Activated T-cell treated with anti-CD3 and anti-CD28 coated beads, Interleukin-2, amount 50 U/mL, for 48 hours (primary cell): Measurements from ENCODE around the gene KHK.

ENCODE experiments used
- DNase-seq, 2 experiments: peaks; one replicate each; pipeline ENCODE4 v3.0.0-alpha.2; 2020

The KHK gene

GRCh38 chr2:27130396-27130795 is 43.8 kb downstream of the KHK start:
- no peak for DNase-seq

- no peak for DNase-seq
Measured at GRCh38 chr2:27131429-27131828, 44.9 kb downstream of the KHK start.

- DNase-seq: peak; percentile 52 to 54
Measured at GRCh38 chr2:27133195-27133875, 46.8 kb downstream of the KHK start.

GRCh38 chr2:27133905-27134780 is 47.6 kb downstream of the KHK start, which contains the start of gene PREB:
PREB (minus strand) TSS chr2:27134636; CDS start chr2:27134421, 215 bp downstream.
- DNase-seq: peak; percentile 99

- DNase-seq: no peak
Measured at GRCh38 chr2:27134781-27135477, 48.4 kb downstream of the KHK start.

GRCh38 chr2:27135478-27135955 is 48.9 kb downstream of the KHK start:
- DNase-seq: no peak

GRCh38 chr2:27136751-27137150 is 50.2 kb downstream of the KHK start:
- no peak for DNase-seq

GRCh38 chr2:27137322-27137935 is 50.9 kb downstream of the KHK start:
- no peak for DNase-seq

- DNase-seq: no peak
Measured at GRCh38 chr2:27138111-27138510, 51.5 kb downstream of the KHK start.

- no peak for DNase-seq
Measured at GRCh38 chr2:27139310-27139709, 52.7 kb downstream of the KHK start, which contains the start of gene PRR30. PRR30 (minus strand) TSS chr2:27139410; CDS start chr2:27138329, 1,081 bp downstream.

- DNase-seq: no peak
Measured at GRCh38 chr2:27143285-27143684, 56.7 kb downstream of the KHK start.

GRCh38 chr2:27145682-27146081 is 59.1 kb downstream of the KHK start:
- DNase-seq: no peak

- DNase-seq: no peak
Measured at GRCh38 chr2:27147935-27148334, 61.4 kb downstream of the KHK start.

GRCh38 chr2:27148801-27149439 is 62.3 kb downstream of the KHK start, which contains the start of gene TCF23:
TCF23 (plus strand) TSS chr2:27149004; CDS start chr2:27149134, 130 bp downstream.
- no peak for DNase-seq

- DNase-seq: no peak
Measured at GRCh38 chr2:27149570-27150405, 63.2 kb downstream of the KHK start.
